GM18861 (cell line): ENCODE measurements around the gene LZIC.
"Not testable (repeated sequence)": the region's sequence is repeated elsewhere in the genome, so short reads cannot be mapped to it uniquely, and the experiment has no call there.

Experiments
- ATAC-seq: cut with Tn5 transposase; IDR thresholded peaks from one replicate; pipeline ENCODE4 v1.9.1; 2021; ENCODE audit not compliant: unreplicated experiment

LZIC gene

DNA sequence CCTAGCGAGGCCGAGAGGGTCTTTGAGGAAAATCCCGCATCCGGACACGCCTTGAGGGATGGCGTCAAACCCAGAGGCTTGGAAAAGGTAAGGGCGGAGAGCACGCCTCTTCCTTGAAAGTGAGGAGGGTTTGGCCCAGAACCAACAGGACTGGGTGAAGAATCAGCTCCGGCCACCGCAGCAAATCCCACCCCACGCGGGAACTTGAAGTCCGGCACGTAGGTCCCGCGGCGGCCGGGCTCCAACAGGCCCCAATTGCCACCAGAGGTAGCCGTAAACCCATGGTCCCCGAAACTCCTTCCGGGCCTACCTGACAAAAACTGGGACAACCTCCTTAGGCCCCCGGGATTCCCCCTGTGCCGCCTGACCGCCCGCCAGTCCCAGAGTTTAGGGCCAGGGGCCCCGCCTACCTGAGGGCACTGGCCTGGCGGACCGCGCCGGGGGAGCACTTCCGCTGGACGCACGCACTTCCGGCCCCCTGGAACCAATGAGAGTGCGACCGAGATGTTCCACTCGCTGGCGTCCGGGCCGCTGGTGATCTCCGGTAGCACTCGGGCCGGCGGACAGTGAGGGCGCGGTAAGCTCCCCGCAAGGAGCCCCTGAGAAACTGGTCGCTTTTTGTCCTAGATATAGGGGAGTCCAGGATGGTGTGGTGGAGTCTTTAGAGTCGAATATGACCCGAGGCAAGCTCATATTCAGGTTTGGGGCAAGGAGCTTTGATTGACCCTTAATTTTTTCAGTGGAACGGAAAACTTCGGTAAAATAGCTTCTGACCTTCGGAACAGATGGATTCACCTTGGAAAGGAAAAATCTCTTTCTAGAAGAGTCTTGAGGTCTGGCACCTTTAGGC, at the start of gene LZIC, which contains the start of gene NMNAT1:
Gene LZIC (minus strand): TSS at position 453 of the 850 bp plus-strand sequence. CDS start 6,772 bp downstream, outside the sequence.
Gene NMNAT1 (plus strand): TSS at position 537 of the 850 bp plus-strand sequence. CDS start 28,599 bp downstream, outside the sequence.
- ATAC-seq = peak; percentile 89

DNA sequence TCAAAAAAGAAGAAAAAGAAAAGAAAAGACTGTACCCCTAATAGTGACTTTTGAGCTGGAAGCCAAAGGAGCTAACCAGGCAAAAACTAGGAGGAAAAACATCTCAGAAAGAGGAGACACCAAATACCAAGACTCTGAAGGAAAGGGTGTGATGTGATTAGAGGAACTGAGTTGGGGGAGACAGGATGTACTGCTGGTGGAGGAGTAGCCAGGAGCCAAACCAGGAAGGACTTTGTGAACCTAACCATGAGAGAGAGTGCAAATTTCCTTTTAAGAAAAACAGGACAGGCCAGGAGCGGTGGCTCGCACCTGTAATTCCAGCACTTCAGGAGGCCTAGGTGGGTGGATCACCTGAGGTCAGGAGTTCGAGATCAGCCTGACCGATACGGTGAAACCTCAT, 49.7 kb upstream of the LZIC start:
- no peak for ATAC-seq

DNA sequence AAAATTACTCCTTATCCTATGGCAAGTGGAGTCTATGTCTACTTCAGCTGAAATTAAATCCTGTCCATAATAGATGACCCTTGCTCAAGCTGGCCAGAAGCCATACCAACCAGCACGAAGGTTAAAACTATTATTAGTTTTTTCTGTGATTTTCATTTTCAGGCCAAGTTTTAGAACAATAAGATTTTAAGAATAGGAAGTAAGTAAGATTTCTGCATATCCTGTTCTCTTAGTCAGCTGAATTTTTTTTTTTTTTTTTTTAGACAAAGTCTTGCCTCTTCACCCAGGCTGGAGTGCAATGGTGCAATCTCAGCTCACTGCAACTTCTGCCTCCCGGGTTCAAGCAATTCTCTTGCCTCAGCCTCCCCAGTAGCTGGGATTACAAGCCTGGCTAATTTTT, 47.8 kb upstream of the LZIC start:
- ATAC-seq = no peak

DNA sequence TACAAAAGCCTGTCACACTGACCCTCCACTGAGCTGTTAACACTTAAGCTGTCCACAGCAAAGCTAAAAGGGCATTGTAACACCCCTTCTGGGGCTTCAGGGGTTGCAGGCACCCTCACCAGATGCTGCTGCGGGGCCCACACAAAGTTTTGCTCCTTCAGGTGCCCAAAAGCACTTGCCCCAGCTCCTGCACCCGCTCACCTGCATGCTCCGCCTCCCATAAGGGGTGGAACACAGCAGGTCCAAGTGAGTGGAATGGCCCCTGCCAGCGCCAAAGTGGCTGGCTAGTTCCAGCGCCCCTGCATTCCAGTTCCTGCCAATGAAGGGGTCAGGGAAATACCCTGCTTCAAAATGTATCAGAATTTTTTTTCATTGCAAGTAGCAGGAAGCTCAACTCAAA, 46.6 kb upstream of the LZIC start:
- no peak for ATAC-seq

DNA sequence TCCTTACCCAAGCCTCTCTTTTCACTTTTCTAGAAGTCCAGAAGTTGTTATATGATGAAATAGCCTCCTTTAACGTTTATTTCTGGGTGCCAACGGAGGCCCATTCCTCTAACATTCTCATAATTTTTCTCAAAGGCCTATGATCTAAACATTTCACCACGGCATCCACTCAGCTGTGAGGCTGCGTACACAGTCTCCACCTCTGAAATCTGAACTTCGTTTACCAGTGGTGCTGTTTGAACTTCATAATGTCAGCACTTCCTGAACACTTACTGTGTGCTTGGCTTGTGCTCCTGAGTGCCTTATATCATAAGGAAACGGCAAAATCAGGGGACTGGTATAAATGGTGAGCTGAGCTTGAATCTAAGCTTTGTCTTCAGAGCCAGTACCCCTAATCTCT, 41.8 kb upstream of the LZIC start:
- no peak for ATAC-seq

DNA sequence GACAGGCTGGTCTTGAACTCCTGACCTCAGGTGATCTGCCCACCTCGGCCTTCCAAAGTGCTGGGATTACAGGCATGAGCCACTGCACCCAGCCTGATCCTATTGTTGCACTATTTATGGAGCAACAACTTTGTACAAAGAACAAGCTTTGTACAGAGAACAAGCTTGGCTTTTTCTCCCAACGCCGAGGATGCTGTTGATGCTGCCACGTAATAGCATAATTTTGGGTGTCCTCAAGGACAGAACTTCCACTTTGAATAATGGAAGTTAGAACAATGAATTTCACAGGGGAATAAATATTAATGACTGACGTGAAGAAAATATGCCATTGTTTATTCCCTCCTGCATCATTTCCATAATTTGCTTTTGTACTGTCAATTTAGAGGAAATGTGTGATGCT, 41.1 kb upstream of the LZIC start:
- no peak for ATAC-seq

DNA sequence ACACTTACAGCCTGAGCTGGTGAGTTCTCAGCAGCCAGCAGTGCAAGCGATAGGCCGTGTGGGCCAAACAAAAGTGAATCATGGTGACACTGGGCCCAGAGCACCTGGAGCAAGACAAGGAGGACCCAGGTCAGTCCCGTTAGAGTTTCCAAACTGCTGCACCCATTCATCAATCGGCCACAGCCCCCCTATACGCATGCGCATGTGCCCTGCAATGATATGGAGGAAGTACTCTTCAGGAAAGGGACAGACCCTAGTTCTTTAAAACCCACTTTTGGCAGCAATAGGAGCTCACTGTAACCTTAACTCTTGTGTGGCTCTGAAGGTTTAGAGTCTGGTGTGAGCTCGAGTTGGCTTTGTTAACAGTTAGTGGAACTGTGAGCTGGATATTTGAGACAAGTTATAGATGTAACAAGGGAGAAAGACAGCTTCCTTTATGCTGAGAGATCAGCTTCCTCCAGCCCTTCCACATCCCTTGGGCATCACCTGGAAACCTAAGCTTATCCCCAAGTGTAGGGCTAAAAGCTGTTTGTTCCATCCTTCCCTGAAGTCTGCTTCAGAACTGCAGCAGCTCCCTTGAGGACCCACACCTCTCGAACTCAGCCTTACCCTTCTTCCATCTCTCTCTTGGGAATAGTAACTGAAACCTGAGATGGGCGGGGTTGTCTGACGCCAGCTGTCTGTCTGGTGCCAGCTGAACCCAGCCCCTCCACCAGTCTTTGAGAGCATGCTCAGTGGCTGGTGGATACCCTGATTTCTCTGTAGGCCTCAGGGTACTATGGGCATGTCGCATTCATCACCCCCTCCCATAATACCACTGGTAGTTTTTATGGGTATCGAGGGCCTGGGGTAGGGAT, 17.7 kb upstream of the LZIC start:
- ATAC-seq = peak; percentile 60

DNA sequence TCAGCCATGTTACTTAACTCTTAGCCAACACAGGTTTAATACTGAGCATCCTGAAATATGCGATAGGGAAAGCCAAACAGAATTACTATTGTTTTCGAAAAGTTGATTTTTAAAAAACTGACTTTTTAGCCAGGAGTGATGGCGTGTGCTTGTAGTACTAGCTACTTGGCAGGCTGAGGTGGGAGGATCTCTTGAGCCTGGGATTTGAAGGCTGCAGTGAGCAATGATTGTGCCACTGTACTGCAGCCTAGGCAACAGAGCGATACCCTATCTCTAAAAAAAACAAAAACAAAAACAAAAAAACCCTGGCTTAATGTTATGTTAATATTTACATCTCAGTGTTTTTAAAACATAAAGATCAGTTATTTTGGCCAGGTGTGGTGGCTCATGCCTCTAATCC, 16.8 kb upstream of the LZIC start:
- ATAC-seq = no peak

DNA sequence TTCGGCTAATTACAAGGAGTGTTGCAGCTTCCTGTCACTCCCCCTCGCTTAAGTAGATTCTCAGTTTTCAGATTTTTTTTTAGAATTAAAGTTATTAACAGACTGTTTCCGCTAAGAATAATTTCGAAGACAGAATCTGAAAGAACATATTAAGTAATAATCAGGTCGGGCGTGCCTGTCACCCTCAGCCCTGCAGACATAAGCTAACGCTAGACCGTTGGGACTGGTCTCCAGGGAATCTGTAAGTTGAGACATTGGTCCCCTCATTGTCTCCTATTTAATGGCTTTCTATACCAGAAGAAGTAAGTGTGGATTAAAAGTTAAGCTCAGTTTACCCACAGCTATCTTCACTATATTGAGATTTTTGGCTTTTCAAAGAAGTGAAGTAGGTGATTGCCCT, 14.5 kb upstream of the LZIC start:
- no peak for ATAC-seq

DNA sequence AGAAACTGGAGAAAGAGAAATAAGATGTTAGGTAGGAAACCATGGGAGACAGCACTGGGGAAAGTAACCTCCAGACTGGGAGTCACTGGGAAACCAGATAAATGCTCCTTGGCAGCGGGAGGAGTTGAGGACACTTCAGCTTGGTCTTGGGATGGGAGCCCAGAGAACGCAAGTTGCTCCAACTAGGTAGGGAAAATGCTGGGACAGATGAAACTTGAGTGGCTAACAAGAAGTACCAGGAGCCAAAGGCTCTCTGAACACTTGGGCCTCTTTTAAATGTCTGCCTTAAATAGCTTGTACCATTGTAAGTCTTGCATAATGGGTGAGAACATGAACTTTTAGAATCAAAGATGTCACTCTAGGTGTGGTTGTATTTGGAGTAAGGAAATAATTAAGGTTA, 3.1 kb upstream of the LZIC start:
- no peak for ATAC-seq

DNA sequence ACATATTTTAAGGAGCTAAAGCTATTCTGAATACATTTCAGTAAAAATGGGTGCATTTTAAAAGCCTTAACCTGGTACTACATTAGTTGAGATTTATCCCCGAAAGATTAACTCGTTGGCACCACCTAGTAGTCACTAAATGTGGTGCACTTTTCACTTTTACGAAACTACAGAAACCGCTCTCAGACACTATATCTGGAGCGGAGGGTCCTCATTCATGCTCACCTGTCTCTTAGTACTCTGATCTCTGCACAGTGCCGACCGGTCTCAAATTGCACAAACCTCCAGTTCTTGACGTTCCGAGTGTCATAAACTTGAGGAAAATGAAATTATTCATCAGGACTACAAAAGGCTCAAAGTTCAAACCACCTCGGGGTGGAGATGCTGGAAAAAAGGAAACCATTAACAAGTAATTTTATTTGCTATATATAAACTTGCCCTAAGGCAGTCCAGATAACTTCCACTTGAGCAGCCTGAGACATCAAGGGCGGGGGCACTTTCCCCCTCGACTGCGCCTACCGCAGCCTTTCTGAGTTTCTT, 722 bp downstream of the LZIC start:
- ATAC-seq = peak; percentile 5

DNA sequence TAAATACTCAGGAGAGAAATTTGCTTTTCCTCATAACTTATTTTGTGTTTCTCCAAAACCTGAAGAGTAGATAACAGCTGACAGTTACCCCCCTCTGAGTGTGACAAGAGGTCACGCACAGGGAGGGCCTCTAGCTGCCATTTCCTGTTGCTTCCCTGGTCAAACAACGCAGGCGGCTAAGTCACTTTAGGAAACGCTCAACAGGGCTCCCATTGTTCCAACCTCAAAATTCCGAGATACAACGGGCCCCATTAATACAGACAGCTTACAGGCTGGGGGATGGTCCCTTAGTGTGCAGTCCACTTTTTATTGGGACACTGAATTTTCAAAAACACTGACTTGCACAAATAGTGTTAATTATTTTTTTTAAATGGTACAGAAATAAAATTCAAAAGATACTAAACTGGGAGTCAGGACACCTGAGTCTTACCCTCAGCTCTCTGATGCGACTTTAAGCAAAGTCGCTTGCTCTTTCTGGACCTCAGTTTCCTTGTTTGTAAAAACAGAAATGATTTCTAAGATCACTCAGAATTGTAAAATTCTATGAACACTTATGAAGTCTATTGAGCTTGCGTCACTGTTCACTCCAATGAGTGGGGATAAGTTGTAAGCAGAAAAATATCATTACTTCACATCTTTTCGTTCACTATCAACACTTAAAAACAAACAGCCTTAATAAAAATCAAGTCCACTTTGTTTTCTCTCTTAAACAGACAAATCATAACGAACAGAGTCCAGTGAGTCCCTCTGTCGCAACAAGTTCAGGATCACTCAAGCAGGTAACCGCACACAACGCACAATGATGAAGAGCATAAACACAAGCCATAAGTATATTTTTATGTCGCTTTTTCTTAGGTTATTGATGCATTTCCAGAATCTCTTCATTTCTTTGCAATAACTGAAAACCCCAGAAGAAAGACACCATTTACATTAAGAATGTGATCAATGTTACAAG, 13.5 kb downstream of the LZIC start:
- no peak for ATAC-seq

DNA sequence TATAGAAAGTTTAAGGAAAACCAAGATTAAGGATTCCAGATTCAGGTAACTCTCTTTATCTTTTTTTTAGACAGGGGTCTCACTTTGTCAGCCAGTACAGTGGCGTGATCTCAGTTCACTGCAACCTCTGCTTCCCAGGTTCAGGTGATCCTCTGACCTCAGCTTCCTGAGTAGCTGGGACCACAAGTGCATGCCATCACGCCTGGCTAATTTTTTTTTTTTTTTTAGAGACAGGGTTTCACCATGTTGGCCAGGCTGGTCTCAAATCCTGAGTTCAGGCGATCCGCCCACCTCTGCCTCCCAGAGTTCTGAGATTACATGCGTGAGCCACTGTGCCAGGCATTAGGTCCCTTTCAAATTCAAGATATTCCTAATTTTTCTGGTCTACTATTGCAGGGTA, 15.9 kb downstream of the LZIC start:
- no peak for ATAC-seq

DNA sequence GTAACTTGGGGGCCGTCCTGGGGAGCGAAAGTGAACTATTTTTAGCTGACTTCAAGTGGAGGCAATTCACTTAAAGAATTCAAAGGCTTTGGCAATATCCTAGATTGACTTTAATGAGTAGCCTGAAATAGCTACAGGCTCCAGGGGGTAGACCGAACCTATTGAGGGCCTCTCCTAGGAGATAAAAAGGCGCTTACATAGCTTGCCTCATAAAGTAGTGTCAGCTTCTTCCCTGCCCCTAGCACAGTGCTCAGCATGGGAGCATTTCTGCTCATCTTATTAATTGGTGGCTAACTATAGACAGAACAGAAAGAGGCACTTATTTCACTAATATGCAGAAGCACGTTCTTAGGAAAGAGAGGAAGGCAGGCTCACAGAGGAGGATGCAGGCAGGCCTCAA, 20.8 kb downstream of the LZIC start:
- no peak for ATAC-seq

DNA sequence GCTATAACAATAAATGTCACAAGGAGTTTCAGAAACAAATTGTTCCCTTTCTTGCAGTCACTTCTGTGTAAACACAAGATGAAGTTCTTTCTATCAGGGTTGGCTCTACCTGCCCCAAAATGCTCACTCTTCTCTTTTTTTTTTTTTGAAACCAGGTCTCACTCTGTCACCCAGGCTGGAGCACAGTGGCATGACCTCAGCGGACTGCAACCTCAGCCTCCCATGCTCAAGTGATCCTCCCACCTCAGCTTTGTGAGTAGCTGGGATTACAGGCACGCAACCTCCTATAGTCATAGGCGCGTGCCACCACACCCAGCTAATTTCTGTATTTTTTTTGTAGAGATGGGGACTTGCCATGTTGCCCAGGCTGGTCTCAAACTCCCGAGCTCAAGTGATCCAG, 22.6 kb downstream of the LZIC start:
- no peak for ATAC-seq

DNA sequence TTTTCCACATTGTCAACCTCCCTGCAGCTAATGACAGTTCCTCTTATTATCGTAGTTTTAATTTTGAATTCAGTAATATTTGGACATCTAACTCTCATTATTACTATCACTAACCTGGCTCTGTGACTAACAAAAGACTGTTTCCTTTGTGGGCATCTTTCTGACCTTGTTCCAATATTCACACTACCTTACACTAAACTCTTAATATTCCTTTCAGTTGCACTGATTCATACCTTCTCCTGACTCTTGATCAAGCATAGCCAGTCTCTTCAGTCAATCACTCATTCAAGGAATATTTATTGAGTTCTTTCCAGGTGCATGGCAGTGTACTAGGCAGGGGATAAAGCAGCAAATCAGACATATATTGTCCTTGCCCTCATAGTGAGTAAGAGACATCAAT, 25.3 kb downstream of the LZIC start:
- no peak for ATAC-seq

DNA sequence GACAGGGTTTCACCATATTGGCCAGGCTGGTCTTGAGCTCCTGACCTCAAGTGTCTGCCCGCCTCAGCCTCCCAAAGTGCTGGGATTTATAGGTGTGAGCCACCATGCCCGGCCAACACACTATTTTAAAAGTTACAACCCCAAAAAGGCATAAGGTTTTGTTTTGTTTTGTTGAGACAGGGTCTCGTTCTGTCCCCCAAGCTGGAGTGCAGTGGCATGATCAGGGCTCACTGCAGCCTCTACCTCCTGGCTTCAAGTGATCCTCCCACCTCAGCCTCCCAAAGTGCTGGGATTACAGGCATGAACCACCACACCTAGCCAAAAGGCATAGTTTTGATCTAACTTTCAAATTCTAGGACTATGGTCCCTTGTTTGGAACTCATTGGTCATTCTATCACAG, 25.7 kb downstream of the LZIC start:
- not testable (repeated sequence) for ATAC-seq

DNA sequence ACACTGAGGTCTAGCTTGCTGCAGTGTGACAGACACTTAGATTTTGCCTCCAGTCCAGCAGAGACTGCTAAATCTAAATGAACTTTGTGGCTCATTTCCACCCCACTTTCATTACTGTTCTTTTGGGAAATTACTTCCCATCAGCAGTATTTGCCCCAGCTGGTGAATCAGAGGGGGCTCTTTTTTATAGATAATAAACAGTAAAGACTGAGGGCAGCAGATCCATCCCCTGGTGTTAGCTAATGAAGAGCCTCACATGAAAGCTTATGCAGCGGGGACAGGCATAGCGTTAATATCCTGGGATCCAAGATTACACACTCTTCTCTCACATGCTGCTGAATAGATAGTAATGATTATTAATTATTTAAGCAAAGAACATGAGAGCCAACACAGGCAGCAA, 26.7 kb downstream of the LZIC start:
- no peak for ATAC-seq

DNA sequence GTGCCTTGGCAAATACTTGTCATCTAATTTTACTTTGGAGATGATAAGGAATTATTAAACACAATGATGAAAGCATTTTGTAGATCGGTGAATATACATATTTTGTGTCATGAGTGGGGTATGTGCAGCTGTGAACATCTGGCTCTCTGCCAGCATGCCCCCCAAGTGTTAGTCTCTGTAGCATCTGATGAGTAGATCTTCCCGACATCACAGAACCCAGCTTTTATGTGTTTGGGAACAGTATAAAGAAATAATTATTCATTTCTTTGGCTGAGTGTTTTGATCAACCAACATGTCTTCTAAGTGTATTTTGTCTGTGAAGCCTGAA, 28.6 kb downstream of the LZIC start:
- ATAC-seq = no peak

DNA sequence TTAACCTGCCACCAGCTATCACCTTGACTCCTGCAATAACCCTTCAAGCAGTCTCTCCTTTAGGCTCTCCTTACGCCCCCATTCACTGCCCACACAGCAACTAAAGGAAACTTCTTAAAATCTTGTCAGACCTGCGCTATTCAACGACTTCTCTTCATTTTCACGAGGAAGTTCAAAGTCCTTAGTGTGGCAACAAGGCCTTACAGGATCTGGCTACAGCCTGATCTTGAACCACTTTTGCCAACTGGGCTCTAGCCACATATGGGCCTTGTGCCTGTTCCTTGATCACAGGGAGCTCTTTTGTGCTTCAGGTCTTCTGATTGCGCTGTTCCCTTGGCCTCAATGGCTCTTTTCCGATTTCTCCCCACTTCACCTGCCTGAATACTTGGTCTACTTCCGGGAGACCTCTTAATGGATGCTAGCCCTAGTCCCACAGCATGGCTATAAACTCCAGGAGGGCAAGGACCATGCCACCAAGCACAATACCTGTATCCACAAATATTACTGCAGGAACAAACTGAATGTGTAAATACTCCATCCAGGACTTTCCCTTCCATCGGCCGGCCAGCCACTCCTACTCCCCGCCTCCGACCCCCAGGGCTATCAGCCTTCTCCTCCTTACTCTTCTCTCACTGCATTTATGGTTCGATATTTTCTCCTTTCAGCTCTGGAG, 30.8 kb downstream of the LZIC start:
- no peak for ATAC-seq
